H9 (cell line): Measurements from ENCODE around the gene YEATS2. TPM values are rescaled to one million over a fixed set of nuclear protein-coding genes. Genes with fewer than 3 reads are reported as not detected.

Experiments used
- DNase-seq: peaks from one replicate; pipeline ENCODE4 v3.0.0-alpha.2; 2017
- H2AFZ ChIP-seq: one replicate; pipeline ENCODE4 v1.6.1; 2013; ENCODE audit warnings: mild to moderate bottlenecking, low read length, control low read depth, moderate library complexity
- H2AK5ac ChIP-seq: 2 replicates; pipeline ENCODE4 v1.6.1; 2013; ENCODE audit warnings: low read length, control low read depth, mixed read lengths; ENCODE audit not compliant: insufficient read length
- H2BK120ac ChIP-seq: one replicate; pipeline ENCODE4 v1.6.1; 2013; ENCODE audit warnings: low read depth, mild to moderate bottlenecking, low read length, control low read depth, inconsistent platforms; ENCODE audit not compliant: poor library complexity, severe bottlenecking
- H2BK12ac ChIP-seq: 2 replicates; pipeline ENCODE4 v1.6.1; 2013; ENCODE audit warnings: low read length, control low read depth, mixed read lengths, low read depth; ENCODE audit not compliant: insufficient read length
- H2BK15ac ChIP-seq: 2 replicates; pipeline ENCODE4 v1.6.1; 2013; ENCODE audit warnings: low read depth, low read length, control low read depth
- H2BK20ac ChIP-seq: one replicate; pipeline ENCODE4 v1.6.1; 2013; ENCODE audit warnings: low read depth, mild to moderate bottlenecking, low read length, control low read depth, inconsistent platforms; ENCODE audit not compliant: poor library complexity, severe bottlenecking
- H2BK5ac ChIP-seq: 2 replicates; pipeline ENCODE4 v1.6.1; 2013; ENCODE audit warnings: low read length, control low read depth, mixed read lengths; ENCODE audit not compliant: insufficient read length
- H3K14ac ChIP-seq: 2 replicates; pipeline ENCODE4 v1.6.1; 2013; ENCODE audit warnings: low read length, control low read depth; ENCODE audit not compliant: insufficient read depth
- H3K18ac ChIP-seq: 2 replicates; pipeline ENCODE4 v1.6.1; 2013; ENCODE audit warnings: low read depth, mild to moderate bottlenecking, mixed read lengths, low read length, control low read depth; ENCODE audit not compliant: insufficient read length
- H3K23ac ChIP-seq: 2 replicates; pipeline ENCODE4 v1.6.1; 2013; ENCODE audit warnings: low read length, control low read depth, mixed read lengths, low read depth; ENCODE audit not compliant: insufficient read length
- H3K23me2 ChIP-seq: 2 replicates; pipeline ENCODE4 v1.6.1; 2013; ENCODE audit warnings: low read depth, mild to moderate bottlenecking, mixed read lengths, low read length, control low read depth; ENCODE audit not compliant: insufficient read length, poor library complexity, severe bottlenecking
- H3K27ac ChIP-seq: 2 replicates; pipeline ENCODE4 v1.5.1; 2013; ENCODE audit warnings: low read length, control low read depth, mixed read lengths, low read depth; ENCODE audit not compliant: insufficient read length
- H3K27me3 ChIP-seq: 2 replicates; pipeline ENCODE4 v1.6.1; 2013; ENCODE audit warnings: low read length, control low read depth, inconsistent platforms; ENCODE audit not compliant: insufficient read depth
- H3K4ac ChIP-seq: 2 replicates; pipeline ENCODE4 v1.6.1; 2013; ENCODE audit warnings: low read depth, mild to moderate bottlenecking, control low read depth, inconsistent platforms, low read length, moderate library complexity
- H3K4me1 ChIP-seq: 2 replicates; pipeline ENCODE4 v1.6.1; 2013; ENCODE audit warnings: low read length, control low read depth, inconsistent platforms; ENCODE audit not compliant: insufficient read depth
- H3K4me2 ChIP-seq: 2 replicates; pipeline ENCODE4 v1.6.1; 2013; ENCODE audit warnings: low read length, control low read depth, mixed read lengths; ENCODE audit not compliant: insufficient read length, insufficient read depth
- H3K56ac ChIP-seq: 2 replicates; pipeline ENCODE4 v1.6.1; 2013; ENCODE audit warnings: low read depth, mild to moderate bottlenecking, mixed read lengths, low read length, control low read depth; ENCODE audit not compliant: insufficient read length
- H3K79me1 ChIP-seq: 2 replicates; pipeline ENCODE4 v1.6.1; 2013; ENCODE audit warnings: low read depth, mild to moderate bottlenecking, moderate library complexity, low read length, control low read depth, inconsistent platforms; ENCODE audit not compliant: insufficient read depth, poor library complexity, severe bottlenecking
- H3K79me2 ChIP-seq: 2 replicates; pipeline ENCODE4 v1.6.1; 2013; ENCODE audit warnings: low read length, control low read depth, inconsistent platforms; ENCODE audit not compliant: insufficient read depth
- H3K9ac ChIP-seq: 2 replicates; pipeline ENCODE4 v1.6.1; 2013; ENCODE audit warnings: low read length, control low read depth, mixed read lengths; ENCODE audit not compliant: insufficient read length; ENCODE audit errors: extremely low read depth
- H3K9me3 ChIP-seq: one replicate; pipeline ENCODE4 v1.6.1; 2013; ENCODE audit warnings: low read depth, low read length, inconsistent platforms; ENCODE audit not compliant: control insufficient read depth
- H3T11ph ChIP-seq: one replicate; pipeline ENCODE4 v1.6.1; 2013; ENCODE audit warnings: mild to moderate bottlenecking, low read length, control low read depth, inconsistent platforms
- H4K20me1 ChIP-seq: one replicate; pipeline ENCODE4 v1.6.1; 2013; ENCODE audit not compliant: control insufficient read depth, insufficient read length, insufficient read depth
- H4K5ac ChIP-seq: 2 replicates; pipeline ENCODE4 v1.6.1; 2013; ENCODE audit warnings: low read depth, mild to moderate bottlenecking, mixed read lengths, low read length, control low read depth; ENCODE audit not compliant: insufficient read length
- H4K8ac ChIP-seq: replicated peaks from 2 replicates; pipeline ENCODE4 v1.6.1; 2013; ENCODE audit warnings: low read length, control low read depth, mixed read lengths, low read depth; ENCODE audit not compliant: insufficient read length
- H4K91ac ChIP-seq: 2 replicates; pipeline ENCODE4 v1.6.1; 2013; ENCODE audit warnings: low read depth, mild to moderate bottlenecking, moderate library complexity, mixed read lengths, low read length, control low read depth; ENCODE audit not compliant: insufficient read length
- H3K27ac Mint-ChIP-seq, 3 experiments: 2 replicates in 2 of 3; 3 replicates in 1 of 3; pipeline ENCODE4 v1.8.0; 2020 to 2021; ENCODE audit warnings: mixed read lengths in 3 of 3, mild to moderate bottlenecking in 1 of 3, moderate library complexity in 1 of 3
- H3K27me3 Mint-ChIP-seq: 2 replicates; pipeline ENCODE4 v1.8.0; 2021; ENCODE audit warnings: low read depth, mild to moderate bottlenecking, moderate library complexity, mixed read lengths
- H3K36me3 Mint-ChIP-seq, 3 experiments: 2 replicates in 2 of 3; 3 replicates in 1 of 3; pipeline ENCODE4 v1.8.0; 2020 to 2021; ENCODE audit warnings: low read depth in 3 of 3, mixed read lengths in 3 of 3; ENCODE audit not compliant: insufficient read depth in 1 of 3
- H3K4me1 Mint-ChIP-seq, 2 experiments: 2 replicates each; pipeline ENCODE4 v1.8.0; 2020; ENCODE audit warnings: mixed read lengths in 2 of 2
- H3K4me3 Mint-ChIP-seq, 2 experiments: 2 replicates in 1 of 2; 3 replicates in 1 of 2; pipeline ENCODE4 v1.8.0; 2020 to 2021; ENCODE audit warnings: mild to moderate bottlenecking in 2 of 2, mixed read lengths in 2 of 2, moderate library complexity in 1 of 2
- H3K9me3 Mint-ChIP-seq, 2 experiments: 2 replicates in 1 of 2; 3 replicates in 1 of 2; pipeline ENCODE4 v1.8.0; 2020; ENCODE audit warnings: mild to moderate bottlenecking in 2 of 2, mixed read lengths in 2 of 2, moderate library complexity in 1 of 2
- CTCF ChIP-seq: fragments of 200-600 bp; sonication (generic); conservative IDR thresholded peaks from 3 replicates; pipeline ENCODE4 v1.8.0; 2021; ENCODE audit warnings: antibody characterized with exemption, mild to moderate bottlenecking
- whole genome bisulfite sequencing: extraction: QIAGEN DNeasy Blood & Tissue Kit; methylation state at CpG from one replicate; pipeline ENCODE4 v1.1.7; 2013; ENCODE audit warnings: missing lambda C conversion rate, low lambda C conversion rate, mixed read lengths; ENCODE audit not compliant: insufficient read length; ENCODE audit errors: extremely low coverage; 5-methylcytosine and 5-hydroxymethylcytosine counted together
- total RNA-seq: library from RNA; stranded (reverse); gene quantifications from 2 replicates; pipeline ENCODE4 v1.2.1, GENCODE V29; 2021

The YEATS2 gene
- total RNA-seq, 1 experiment from 2014 or later, result 40.3 TPM

GRCh38 chr3:183833516-183833915 lies 135.9 kb downstream of the YEATS2 start:
- H3K27ac Mint-ChIP-seq, result no peak overlapping the region
- H3K9ac ChIP-seq, result no peak overlapping the region
- no peaks in the 10 kb centered on the region for H3K9me3 ChIP-seq
- no peak overlapping the region for H2AK5ac ChIP-seq
- H3K23me2 ChIP-seq, result no peaks in the 10 kb centered on the region
- no peak overlapping the region for H4K8ac ChIP-seq
- peaks cover 6 to 51% (median 48%) of the 10 kb centered on the region in 3 experiments; a peak in 5 of 7 replicates for H3K36me3 Mint-ChIP-seq
- H2AFZ ChIP-seq, result no peak overlapping the region
- no peak overlapping the region for H4K91ac ChIP-seq
- WGBS, result no CpG with 5 or more reads among the region's 6 CpGs
- H2BK120ac ChIP-seq, result no peak overlapping the region
- H3K9me3 Mint-ChIP-seq, result no peaks in the 10 kb centered on the region
- no peaks in the 10 kb centered on the region for H3K27me3 Mint-ChIP-seq
- H2BK15ac ChIP-seq, result no peak overlapping the region
- H3K27ac ChIP-seq, result no peak overlapping the region
- H4K5ac ChIP-seq, result no peak overlapping the region
- H3K79me2 ChIP-seq, result no peaks in the 10 kb centered on the region
- no peak overlapping the region for H3K4me3 Mint-ChIP-seq
- H3K4me1 Mint-ChIP-seq, result no peaks in the 10 kb centered on the region
- no peak for TF ChIP-seq CTCF
- H2BK20ac ChIP-seq, result no peak overlapping the region
- no peak overlapping the region for H3K14ac ChIP-seq
- no peaks in the 10 kb centered on the region for H4K20me1 ChIP-seq
- no peak overlapping the region for H2BK12ac ChIP-seq
- H3K4me2 ChIP-seq, result no peak overlapping the region
- H3K4ac ChIP-seq, result no peak overlapping the region
- DNase-seq, result no peak
- H3K18ac ChIP-seq, result no peak overlapping the region
- H3K4me1 ChIP-seq, result no peaks in the 10 kb centered on the region
- no peaks in the 10 kb centered on the region for H3K79me1 ChIP-seq
- no peak overlapping the region for H3K23ac ChIP-seq
- H3K56ac ChIP-seq, result no peak overlapping the region
- H3T11ph ChIP-seq, result no peak overlapping the region
- H3K27me3 ChIP-seq, result no peaks in the 10 kb centered on the region
- H2BK5ac ChIP-seq, result no peak overlapping the region
